ENCODE measurements around the gene SIGLEC1. TPM values are rescaled to one million over a fixed set of nuclear protein-coding genes. Genes with fewer than 3 reads are reported as not detected.

Gene SIGLEC1
- total RNA-seq, 1 donor from 2014 or later = not detected

- H3K4me2 ChIP-seq (ENCODE audit: low read length) = peak overlapping the region; percentile 69
- H3K9me3 ChIP-seq (ENCODE audit: insufficient read depth, low read depth, low read length) = no peaks in the 10 kb centered on the region
- no peak overlapping the region for H3K4me3 ChIP-seq (ENCODE audit: insufficient read depth, low read depth, low read length)
- no peaks in the 10 kb centered on the region for H3K36me3 ChIP-seq (ENCODE audit: insufficient read depth, low read length)
- no peaks in the 10 kb centered on the region for H4K20me1 ChIP-seq (ENCODE audit: insufficient read depth, low read length)
- no peak for FAIRE-seq
- no peak overlapping the region for H2AFZ ChIP-seq (ENCODE audit: low read depth, low read length)
- Mint-ChIP-seq H3K4me3 (ENCODE audit: unreplicated experiment) (no peak overlapping the region), H3K4me1 (ENCODE audit: low read depth, unreplicated experiment) (peaks cover 4% of the 10 kb centered on the region), H3K36me3 (ENCODE audit: low read depth, unreplicated experiment) (no peaks in the 10 kb centered on the region), H3K9me3 (ENCODE audit: unreplicated experiment) (peaks cover 2% of the 10 kb centered on the region), H3K27me3 (ENCODE audit: low read depth, unreplicated experiment) (peaks cover 39% of the 10 kb centered on the region), H3K27ac (ENCODE audit: unreplicated experiment) (no peak overlapping the region)
- peak; percentile 47 for DNase-seq (ENCODE audit: low read depth)
- H3K9ac ChIP-seq (ENCODE audit: low read length) = no peak overlapping the region
- no peak for TF ChIP-seq EZH2 (IDR thresholded peaks at IDR 0.05; ENCODE audit: insufficient read depth, low read length)
- no peak for TF ChIP-seq CTCF (IDR thresholded peaks at IDR 0.05; ENCODE audit: insufficient read depth, low read depth, low read length)
- H3K27me3 ChIP-seq (ENCODE audit: insufficient read depth, low read length) = no peaks in the 10 kb centered on the region
- H3K79me2 ChIP-seq (ENCODE audit: insufficient read depth, low read length) = no peaks in the 10 kb centered on the region
- H3K4me1 ChIP-seq (ENCODE audit: insufficient read depth, low read length) = peaks cover 12% of the 10 kb centered on the region
- H3K27ac ChIP-seq (ENCODE audit: low read depth, low read length) = no peak overlapping the region
Observed at GRCh38 chr20:3687655-3688054, 24.7 kb downstream of the SIGLEC1 start.

GRCh38 chr20:3686867-3687321 is 25.5 kb downstream of the SIGLEC1 start:
- Mint-ChIP-seq H3K9me3 (ENCODE audit: unreplicated experiment) (peaks cover 2% of the 10 kb centered on the region), H3K27me3 (ENCODE audit: low read depth, unreplicated experiment) (peaks cover 41% of the 10 kb centered on the region), H3K4me1 (ENCODE audit: low read depth, unreplicated experiment) (peaks cover 4% of the 10 kb centered on the region), H3K36me3 (ENCODE audit: low read depth, unreplicated experiment) (no peaks in the 10 kb centered on the region), H3K27ac (ENCODE audit: unreplicated experiment) (peak overlapping the region; percentile 12), H3K4me3 (ENCODE audit: unreplicated experiment) (no peak overlapping the region)
- H3K79me2 ChIP-seq (ENCODE audit: insufficient read depth, low read length) = no peaks in the 10 kb centered on the region
- no peaks in the 10 kb centered on the region for H3K27me3 ChIP-seq (ENCODE audit: insufficient read depth, low read length)
- no peaks in the 10 kb centered on the region for H3K36me3 ChIP-seq (ENCODE audit: insufficient read depth, low read length)
- DNase-seq (ENCODE audit: low read depth) = peak; percentile 89
- H3K4me3 ChIP-seq (ENCODE audit: insufficient read depth, low read depth, low read length) = no peak overlapping the region
- H3K9ac ChIP-seq (ENCODE audit: low read length) = no peak overlapping the region
- peak overlapping the region; percentile 69 for H3K4me2 ChIP-seq (ENCODE audit: low read length)
- peaks cover 15% of the 10 kb centered on the region for H3K4me1 ChIP-seq (ENCODE audit: insufficient read depth, low read length)
- no peaks in the 10 kb centered on the region for H4K20me1 ChIP-seq (ENCODE audit: insufficient read depth, low read length)
- no peak for FAIRE-seq
- peak overlapping the region; percentile 73 for H2AFZ ChIP-seq (ENCODE audit: low read depth, low read length)
- no peaks in the 10 kb centered on the region for H3K9me3 ChIP-seq (ENCODE audit: insufficient read depth, low read depth, low read length)
- TF ChIP-seq CTCF (IDR thresholded peaks at IDR 0.05; ENCODE audit: insufficient read depth, low read depth, low read length) (peak; percentile 20), EZH2 (IDR thresholded peaks at IDR 0.05; ENCODE audit: insufficient read depth, low read length) (no peak)
- no peak overlapping the region for H3K27ac ChIP-seq (ENCODE audit: low read depth, low read length)

- Mint-ChIP-seq H3K27me3 (ENCODE audit: low read depth, unreplicated experiment) (peaks cover 39% of the 10 kb centered on the region), H3K4me1 (ENCODE audit: low read depth, unreplicated experiment) (peaks cover 4% of the 10 kb centered on the region), H3K9me3 (ENCODE audit: unreplicated experiment) (peaks cover 2% of the 10 kb centered on the region), H3K36me3 (ENCODE audit: low read depth, unreplicated experiment) (no peaks in the 10 kb centered on the region), H3K4me3 (ENCODE audit: unreplicated experiment) (no peak overlapping the region), H3K27ac (ENCODE audit: unreplicated experiment) (no peak overlapping the region)
- H3K27me3 ChIP-seq (ENCODE audit: insufficient read depth, low read length) = no peaks in the 10 kb centered on the region
- TF ChIP-seq EZH2 (IDR thresholded peaks at IDR 0.05; ENCODE audit: insufficient read depth, low read length) = no peak
- TF ChIP-seq CTCF (IDR thresholded peaks at IDR 0.05; ENCODE audit: insufficient read depth, low read depth, low read length) = no peak
- peaks cover 17% of the 10 kb centered on the region for H3K4me1 ChIP-seq (ENCODE audit: insufficient read depth, low read length)
- H4K20me1 ChIP-seq (ENCODE audit: insufficient read depth, low read length) = no peaks in the 10 kb centered on the region
- no peak overlapping the region for H3K4me3 ChIP-seq (ENCODE audit: insufficient read depth, low read depth, low read length)
- no peak for FAIRE-seq
- H2AFZ ChIP-seq (ENCODE audit: low read depth, low read length) = peak overlapping the region; percentile 73
- no peaks in the 10 kb centered on the region for H3K9me3 ChIP-seq (ENCODE audit: insufficient read depth, low read depth, low read length)
- no peaks in the 10 kb centered on the region for H3K79me2 ChIP-seq (ENCODE audit: insufficient read depth, low read length)
- H3K9ac ChIP-seq (ENCODE audit: low read length) = no peak overlapping the region
- no peak overlapping the region for H3K27ac ChIP-seq (ENCODE audit: low read depth, low read length)
- H3K36me3 ChIP-seq (ENCODE audit: insufficient read depth, low read length) = no peaks in the 10 kb centered on the region
- H3K4me2 ChIP-seq (ENCODE audit: low read length) = peak overlapping the region; percentile 69
- DNase-seq (ENCODE audit: low read depth) = no peak
Observed at GRCh38 chr20:3686421-3686820, 26.0 kb downstream of the SIGLEC1 start.

Measured in astrocyte (in vitro differentiated cells and primary cell).